DMS153 treated with DMSO at 0.1 percent for 48 hours (cell line): ENCODE measurements around the gene TLR3.
A peak's percentile ranks its signal among the peaks of the same experiment; 100 is the strongest.
"Not testable (repeated sequence)": the region's sequence is repeated elsewhere in the genome, so short reads cannot be mapped to it uniquely, and the experiment has no call there.

ENCODE experiments used
- DNase-seq: peaks from one replicate; lab custom pipeline; 2025; ENCODE audit not compliant: unreplicated experiment; lab: John Stamatoyannopoulos, UW

TLR3 gene

GRCh38 chr4:186047501-186047900, 21.5 kb upstream of the TLR3 start:
- DNase-seq = not testable (repeated sequence)

GRCh38 chr4:186050135-186050534, 18.8 kb upstream of the TLR3 start:
- DNase-seq = not testable (repeated sequence)

- DNase-seq = no peak
Measured at GRCh38 chr4:186051096-186051495, 17.9 kb upstream of the TLR3 start.

DNA sequence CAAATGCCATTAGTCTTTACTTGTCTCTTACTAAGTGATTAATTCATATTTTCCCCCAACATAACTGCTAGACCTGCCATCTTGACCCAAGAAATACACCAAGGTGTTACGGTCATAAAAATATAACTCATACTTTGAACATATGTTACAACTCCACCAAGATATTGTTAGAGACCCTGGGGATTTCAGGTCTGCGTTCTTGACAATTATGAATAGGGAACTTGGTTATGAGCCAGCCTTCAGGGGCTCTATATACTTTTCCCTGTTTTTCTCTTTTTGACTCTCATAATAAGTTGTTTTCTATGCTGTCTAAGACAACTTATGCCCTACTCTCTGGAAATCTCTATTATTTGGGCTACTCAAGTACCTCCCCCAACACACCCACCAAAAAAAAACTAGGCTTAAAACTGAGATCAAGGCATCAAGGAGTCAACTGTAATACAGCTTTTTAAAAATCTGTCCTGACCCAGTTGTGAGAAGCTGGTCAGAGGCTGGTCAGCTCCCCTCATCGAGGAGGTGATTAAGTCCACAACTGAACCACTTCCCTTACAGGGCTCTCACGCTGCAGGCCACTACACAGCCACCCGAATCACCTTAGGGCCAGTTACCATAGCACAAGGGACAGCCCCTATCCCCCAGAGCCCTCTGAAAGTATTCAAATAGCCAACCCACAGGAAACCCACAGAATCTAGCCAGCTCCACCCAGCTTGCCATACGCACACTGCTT, 10.5 kb upstream of the TLR3 start:
- no peak for DNase-seq

- DNase-seq = no peak
Measured at GRCh38 chr4:186058980-186059316, 10.0 kb upstream of the TLR3 start.

DNA sequence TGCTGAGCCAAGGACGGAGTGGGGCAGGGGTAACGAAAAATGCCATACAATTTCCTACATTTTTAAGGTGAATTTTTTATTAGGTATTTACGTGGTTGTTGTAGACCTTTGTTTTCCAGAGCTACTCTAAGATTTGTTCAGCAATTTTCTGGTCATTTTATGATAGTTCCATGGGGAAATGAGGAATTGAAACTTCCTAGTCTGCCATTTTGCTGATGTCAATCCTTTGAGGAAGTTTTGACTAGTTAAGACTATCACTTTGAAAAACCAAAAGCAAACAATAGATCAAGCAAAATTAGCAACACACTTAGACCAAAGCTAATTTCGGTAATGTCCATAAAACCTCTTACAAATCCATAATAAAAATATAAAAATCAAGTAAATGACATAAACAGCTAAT, 7.0 kb upstream of the TLR3 start:
- no peak for DNase-seq

DNA sequence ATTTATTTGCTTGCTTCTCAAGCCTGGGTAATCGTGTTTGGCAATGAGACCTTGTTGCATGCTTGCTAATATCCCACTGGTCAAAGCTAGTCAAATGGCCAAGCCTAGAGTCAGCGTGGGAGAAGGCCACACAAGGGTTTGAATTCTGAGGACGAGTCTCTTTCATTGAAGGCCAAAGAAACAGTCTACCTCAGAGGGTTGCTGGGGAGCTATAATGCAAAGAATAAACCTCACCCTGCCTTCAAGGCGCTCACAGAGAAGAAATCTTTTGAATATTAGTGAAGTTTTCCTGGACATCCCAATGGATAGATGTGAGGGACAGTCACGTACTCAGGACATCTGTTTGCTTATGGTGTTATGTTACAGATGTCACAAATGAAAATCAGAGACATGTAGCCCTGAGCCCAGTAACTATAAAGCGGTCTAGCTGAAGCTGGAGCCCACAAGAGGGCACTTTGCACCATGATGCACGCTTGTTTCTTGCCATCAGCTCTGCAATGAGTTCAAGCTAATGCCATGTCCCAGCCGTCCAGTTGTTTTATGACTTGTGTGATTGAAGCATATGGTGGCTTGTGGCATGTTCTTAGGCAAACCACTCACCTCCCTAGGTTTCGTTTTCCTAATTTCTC, 1.1 kb upstream of the TLR3 start:
- DNase-seq = peak; percentile 85

DNA sequence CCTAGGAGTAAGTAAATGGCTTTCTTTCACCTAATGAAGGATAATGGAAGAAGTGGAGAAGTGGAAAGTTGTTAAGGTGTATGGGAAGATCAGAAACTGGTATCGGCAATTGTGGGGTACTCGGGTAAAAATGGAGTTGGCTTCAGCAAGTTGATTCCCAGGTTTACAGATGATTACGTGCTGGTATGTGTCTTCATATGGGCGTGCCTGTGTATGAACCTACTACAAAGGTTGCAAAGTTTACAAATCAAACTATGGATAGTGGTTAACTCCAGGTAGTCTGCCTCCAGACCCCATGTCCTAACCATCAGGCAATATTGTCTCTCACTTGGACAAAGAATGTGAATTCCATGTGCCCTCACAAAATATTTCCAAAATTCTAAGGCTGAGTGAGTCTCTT, 773 bp downstream of the TLR3 start:
- DNase-seq = no peak

DNA sequence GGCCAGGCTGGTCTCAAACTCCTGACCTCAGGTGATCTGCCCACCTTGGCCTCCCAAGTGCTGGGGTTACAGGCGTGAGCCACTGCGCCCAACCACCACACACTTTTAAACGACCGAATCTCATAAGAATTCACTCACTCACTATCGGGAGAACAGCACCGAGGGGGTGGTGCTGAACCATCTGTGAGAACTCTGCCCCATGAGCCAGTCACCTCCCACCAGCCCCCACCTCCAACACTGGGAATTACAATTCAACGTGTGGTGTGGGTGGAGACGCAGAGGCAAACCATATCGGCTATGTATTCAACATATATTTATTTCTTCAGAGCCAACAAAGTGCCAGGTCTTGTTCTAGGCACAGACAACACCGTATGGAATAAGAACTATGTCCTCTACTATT, 3.6 kb downstream of the TLR3 start:
- DNase-seq = no peak

DNA sequence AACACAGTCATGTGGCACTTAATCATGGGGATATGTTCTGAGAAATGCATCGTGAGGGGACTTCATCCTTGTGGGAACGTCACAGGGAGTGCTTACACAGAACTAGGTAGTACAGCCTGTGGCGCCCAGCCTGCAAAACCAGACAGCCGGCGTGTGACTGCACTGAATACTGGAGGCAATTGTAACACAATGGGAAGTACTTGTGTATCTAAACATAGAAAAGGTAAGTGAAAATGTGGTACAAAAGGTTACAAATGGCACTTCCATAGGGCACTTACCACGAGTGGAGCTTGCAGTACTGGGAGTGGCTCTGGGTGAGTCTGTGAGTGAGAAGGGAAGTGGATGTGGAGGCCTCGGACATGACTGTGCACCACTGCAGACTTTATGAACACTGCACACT, 5.2 kb downstream of the TLR3 start:
- peak; percentile 14 for DNase-seq

GRCh38 chr4:186078981-186079638, 10.2 kb downstream of the TLR3 start:
- no peak for DNase-seq

DNA sequence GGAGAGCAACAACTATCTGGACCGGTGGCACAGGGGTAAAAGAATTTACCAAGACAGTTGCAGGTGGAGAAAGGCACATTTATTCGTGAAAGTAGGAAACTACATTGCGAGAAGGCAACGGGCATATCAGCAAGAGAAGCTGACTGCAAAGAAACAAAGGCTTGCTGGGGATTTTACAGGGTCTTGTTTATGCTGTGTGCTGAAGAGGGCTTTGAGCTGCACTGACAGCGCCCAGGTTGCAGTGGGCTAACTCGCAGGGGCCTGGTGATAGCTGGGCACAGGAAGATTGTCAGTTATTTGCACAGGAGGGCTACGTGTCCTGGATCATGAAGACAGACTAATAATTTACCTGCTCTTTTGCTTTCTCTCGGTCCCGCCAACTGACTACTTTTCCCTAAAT, 10.7 kb downstream of the TLR3 start:
- DNase-seq = no peak

GRCh38 chr4:186081202-186081807, 12.3 kb downstream of the TLR3 start:
- DNase-seq = no peak

- no peak for DNase-seq
Measured at GRCh38 chr4:186082221-186082620, 13.3 kb downstream of the TLR3 start.

DNA sequence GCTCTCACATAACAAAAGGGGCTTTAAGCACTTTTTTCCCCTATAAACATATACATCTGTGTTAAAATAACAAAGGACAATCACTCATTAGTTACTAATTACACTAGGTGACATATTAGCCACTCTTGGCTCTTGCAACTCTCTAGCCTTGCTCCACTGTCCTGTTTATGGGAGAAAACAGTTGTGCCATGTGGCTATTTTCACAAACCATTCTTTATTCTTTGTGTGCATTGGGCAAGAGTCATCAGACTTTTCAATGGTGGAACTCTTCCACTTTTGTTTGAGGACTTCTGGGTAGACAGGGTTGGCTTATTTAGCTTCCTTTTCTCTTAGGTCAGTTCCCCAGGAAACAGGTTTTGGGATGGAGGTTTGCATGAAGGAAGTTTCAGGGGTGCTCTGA, 19.6 kb downstream of the TLR3 start:
- DNase-seq = no peak

DNA sequence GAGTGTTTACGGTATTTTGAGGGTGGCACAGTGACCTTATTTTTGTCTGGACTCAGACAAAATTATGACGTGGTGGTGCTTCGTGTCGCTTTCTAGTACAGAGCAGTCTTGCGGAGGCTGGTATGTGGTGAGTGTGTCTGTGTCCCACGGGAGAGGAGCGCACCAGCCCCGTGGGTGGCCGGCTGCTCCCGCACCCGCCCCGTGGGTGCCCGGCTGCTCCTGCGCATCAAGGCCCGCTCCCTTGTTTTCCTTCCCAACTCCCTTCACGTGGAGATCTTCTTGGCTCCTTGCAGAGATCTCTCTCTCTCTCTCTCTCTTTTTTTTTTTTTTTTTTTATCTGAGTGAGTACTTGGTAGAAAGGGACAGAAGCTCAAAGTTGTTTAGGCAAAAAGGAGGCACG, 23.3 kb downstream of the TLR3 start:
- no peak for DNase-seq

GRCh38 chr4:186095406-186095805, 26.4 kb downstream of the TLR3 start:
- no peak for DNase-seq

GRCh38 chr4:186096681-186097165, 27.8 kb downstream of the TLR3 start:
- no peak for DNase-seq

DNA sequence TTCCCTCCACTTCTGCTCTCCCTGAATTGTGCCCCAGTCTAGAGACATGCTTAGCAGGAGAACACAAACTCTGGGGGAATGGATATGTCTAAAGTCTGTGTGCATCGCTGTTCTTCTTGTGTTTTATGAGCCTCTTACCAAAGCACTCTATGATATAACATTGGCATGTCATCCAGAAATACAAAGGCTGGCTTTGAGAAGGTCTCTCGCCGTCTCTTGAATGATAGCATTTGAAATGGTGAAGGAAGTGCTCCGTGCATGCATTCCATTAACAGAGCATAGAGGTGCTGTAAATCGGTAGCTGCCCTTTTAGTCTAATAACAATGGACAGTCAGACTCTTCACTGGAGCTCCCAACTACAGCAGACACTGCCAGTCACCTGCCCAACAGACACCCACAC, 28.4 kb downstream of the TLR3 start:
- DNase-seq = no peak

DNA sequence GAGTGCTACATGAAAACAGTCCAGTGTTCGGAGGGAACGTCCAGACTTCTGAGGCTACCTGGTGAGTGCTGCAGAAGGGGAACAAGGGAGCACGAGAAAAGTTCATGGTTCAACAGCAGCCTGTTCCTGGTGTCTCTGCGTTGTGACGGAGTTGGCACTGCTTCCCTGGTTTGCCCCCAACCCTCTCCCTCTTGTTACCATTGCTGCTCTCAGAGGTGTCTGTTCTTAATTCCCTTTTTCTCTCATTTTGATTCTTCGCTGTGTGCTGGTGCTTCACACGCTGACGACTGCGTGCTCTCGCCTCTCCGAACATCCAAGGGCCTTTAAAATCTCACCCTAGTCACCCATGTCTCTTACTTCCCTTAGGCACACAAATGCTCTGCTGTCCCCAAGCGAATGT, 34.0 kb downstream of the TLR3 start:
- no peak for DNase-seq

- peak; percentile 33 for DNase-seq
Measured at GRCh38 chr4:186104114-186104889, 35.3 kb downstream of the TLR3 start, which contains the start of gene FAM149A. FAM149A (plus strand) TSS chr4:186104704.
